NCI-H128 (cell line): Measurements from ENCODE around the gene MACROH2A1.

Source experiments
- DNase-seq: peaks from one replicate; lab custom pipeline; 2025; ENCODE audit not compliant: unreplicated experiment; lab: John Stamatoyannopoulos, UW

The MACROH2A1 gene

DNA sequence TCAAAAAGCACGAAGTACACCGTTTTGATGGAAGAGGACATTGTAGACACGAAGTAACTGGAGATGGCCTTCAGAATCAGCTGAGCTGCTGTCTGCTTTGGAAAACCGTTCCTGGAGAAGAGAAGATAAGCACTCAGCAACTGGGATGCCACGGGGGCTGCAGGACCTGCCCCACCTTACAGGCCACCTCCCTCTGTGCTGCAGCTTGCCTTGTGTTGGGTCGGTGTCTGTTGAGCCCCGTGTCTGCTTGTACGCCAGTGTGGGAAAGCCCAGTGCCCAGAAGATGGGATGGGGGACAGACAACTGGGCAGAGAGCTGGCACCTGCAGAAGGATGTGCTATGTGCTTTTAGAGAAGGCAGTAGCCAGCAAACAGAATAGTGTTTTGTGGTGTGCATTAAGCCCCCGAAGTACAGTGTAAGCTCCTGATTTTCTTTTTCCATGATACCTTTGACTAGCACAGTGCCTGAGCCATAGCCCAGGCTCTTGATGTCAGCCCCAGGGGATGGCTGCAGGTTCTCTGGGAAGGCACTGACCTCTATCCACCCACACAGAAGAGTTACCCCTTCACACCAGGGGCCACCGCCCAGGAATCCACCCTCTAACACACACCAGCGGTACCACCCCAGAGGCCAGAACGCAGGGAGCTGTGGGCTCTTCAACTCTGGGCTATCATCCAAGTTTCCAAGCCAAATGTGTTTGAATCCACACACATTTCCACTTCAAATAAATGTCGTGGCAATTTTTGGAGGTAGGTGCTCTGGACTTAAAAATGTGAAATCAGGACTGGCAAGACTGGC lies 63.8 kb downstream of the MACROH2A1 start:
- no peak for DNase-seq

DNA sequence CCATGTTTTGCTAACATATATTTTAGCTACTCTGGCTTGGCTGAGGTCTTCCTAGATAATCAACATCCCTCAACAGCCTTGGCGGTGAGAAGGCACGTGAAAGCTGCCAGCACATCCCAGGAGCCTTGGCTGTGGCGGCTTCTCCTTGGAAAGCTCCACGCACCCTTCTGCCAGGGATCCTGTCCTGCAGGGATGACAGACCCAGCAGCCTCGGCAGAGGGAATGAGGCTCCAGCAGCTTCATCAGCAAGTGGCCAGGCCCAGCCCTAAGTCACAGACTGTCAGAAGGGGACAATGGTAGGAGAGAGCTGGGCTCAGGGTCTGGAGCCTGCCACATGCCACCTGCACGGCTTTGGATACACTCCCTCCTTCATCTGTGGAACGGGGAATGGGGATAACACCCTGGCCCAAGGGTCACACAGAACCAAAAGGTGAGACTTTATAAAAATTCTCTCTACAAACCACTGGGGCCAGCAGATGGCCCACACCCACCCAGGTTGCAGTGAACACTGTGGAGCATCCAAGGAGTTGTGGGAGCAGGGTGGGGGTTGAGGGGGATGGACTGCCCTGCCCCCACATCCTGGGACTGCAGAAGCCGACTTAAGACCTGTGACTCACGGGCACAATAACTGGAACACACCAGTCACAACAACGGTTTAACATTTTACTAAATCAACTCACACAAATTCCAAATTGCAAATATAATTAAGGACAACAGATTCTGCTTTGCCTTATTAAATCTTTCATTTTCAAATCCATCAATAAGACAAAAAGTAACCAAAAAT lies 65.1 kb downstream of the MACROH2A1 start:
- DNase-seq, result no peak

DNA sequence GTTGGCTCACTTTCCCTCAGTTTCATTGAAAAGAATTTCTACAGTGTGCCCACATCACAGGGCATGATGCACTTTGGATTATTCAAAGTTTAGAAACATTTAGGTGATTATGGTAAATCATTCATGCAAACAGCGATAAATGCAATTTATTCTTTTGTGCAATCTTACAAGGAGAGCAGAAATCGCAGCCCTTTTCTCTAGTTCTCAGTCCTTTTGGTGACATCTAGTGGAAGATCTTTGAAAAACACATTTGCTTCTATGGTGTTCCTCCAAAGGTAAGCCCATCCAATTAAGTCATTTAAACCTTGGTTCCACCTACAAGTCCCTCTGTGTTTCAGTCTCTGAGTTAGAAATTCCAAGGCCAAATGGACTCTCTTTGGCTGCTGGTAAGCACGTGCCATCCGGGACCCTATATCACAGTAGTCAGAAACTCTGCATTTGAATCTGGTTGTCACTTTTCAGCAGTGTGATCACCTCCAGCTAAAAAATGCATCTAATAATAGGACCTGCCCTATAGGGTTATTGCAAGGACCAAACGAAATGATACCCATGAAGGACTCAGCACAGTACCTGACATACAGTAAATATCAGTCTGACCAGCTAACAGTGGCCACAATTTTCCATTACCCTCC lies 66.4 kb downstream of the MACROH2A1 start:
- no peak for DNase-seq

DNA sequence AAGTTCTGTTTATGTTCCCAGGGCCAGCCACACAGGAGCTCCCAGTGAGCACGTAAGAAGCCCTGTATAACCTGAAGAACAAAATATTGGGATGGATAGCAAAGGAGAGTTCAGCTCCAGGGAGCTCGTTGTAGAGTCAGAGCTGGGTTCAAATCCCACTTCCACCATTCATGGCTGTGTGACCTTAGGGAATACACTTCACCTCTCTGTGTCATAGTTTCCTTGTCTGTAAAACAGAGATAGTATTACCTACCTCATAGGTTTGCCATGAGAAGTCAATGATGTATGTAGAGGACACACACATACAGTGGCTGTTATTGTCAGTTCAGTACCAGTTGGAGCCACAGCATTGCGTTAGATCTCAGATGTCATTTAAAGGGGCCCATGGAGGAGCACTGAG lies 67.4 kb downstream of the MACROH2A1 start:
- no peak for DNase-seq

DNA sequence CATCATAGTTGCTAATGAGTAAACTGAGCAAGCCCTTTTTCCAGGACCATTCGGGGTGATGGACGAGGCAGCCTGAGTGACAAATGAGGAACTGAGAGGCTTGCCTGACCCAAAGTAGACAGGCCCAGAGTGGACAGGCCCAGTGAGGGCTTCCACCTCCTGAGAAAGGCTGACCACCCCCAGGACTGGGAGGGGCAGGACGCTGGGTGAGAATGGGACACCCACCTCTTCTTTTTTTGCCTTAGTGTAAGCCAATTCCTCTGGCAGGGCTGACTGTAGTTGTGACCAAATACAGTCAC lies 68.3 kb downstream of the MACROH2A1 start:
- no peak for DNase-seq

DNA sequence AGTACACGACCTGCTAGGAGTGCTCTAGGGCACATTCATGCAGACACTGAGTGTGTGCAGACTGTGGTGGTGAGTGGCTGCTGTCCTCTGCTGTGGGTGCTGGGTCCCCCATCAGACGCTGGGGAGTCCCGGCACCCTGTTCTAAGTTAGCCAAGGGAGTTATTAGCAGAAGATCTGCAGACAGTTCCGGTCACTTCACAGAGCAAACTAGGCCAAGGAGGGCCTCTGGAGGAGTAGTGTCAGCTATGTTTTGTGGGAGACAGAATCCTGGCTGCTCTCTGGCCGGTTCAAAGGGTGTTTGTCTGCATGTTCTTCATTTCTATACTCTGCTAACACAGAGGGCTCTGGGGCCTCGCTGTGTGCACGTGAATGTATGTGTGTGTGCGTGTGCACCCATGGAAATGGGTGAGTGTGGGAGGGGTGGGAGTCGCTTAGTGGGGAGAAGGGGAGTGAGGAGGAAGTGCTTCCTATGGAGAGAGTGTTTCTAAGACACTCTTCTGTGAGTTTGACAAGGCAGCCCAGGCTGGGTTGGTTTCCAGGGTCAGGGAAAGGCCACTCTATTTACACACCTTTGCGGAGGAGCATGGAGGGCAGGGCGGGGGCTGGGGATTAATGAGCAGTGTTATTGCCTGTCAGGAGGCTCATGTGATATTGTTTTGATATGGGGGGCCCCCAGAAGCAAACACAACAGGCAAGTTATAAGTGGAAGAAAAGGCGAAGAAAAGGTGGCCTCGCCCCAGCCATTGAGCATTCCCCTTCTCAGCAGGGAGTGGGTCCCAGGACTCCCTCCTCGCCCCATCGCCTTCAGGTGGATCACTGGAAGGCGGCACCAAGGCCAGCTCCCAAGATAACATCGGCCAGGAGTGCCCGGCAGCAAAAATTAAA lies 68.9 kb downstream of the MACROH2A1 start:
- no peak for DNase-seq

DNA sequence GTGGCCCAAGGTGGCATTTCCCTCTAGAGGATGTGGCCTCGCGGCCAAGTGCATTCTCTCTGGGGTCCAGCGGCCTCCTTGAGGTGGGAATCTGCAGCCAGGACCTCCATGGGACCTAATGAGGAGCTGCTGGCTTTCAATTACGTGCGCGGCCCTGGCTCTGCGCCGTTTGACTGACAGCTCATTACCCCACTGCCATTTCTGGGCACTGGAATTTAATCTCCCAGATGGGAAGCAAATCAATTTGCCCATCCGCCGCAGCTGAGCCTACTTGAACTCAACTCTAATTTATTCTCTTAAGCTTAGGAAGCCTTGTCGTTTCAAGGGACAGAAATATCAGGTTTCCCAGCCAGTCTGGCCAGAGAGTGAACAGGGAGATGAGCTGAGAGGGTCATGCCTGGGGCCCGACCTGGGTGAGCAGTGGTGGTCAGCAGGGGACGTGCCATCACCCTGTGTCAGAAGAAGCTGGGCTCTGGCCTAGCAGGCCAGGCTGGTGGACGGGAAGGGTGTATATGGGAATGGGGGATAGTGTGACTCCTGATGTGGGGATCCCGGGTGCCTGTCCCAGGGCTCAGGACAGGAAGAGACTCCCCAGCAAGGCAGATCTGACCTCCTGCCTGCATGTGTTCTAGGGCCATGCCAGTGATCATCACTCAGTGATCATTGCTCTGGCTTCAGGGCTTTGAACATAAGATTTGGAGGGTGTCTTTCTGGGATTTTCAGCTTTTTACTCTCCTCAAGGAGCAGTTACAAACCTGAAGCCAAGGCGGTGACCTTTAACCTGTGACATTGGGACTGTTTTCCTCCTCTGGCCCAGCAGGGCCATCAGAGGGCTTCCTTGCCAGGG lies 69.7 kb downstream of the MACROH2A1 start:
- no peak for DNase-seq

DNA sequence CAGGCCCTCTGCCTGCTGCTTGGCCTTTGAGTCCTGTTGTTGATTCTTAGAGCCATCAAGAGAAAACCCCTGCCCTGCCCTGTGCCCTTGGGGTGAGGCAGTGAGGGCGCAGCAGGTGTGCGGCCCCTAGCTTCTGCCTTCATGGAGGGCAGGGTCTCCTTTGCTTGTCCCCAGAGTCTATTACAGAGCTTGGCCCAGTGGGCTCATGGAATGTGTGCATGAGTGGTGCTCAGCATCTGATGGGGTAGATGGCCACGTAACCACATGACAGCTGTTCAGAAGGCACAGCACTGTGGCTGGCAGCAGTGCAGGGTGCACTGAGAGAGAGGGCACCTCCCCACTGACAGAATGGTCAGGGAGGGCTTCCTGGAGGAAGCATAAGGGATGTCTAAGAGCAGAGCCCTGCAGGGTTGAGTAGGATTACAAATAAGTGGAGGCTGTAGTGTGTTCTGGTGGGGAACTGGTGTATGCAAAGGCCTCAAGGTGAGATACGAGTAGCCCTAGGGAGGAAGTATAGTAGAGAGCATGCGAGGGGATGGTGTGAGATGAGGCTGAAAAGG lies 70.8 kb downstream of the MACROH2A1 start:
- DNase-seq, result no peak

DNA sequence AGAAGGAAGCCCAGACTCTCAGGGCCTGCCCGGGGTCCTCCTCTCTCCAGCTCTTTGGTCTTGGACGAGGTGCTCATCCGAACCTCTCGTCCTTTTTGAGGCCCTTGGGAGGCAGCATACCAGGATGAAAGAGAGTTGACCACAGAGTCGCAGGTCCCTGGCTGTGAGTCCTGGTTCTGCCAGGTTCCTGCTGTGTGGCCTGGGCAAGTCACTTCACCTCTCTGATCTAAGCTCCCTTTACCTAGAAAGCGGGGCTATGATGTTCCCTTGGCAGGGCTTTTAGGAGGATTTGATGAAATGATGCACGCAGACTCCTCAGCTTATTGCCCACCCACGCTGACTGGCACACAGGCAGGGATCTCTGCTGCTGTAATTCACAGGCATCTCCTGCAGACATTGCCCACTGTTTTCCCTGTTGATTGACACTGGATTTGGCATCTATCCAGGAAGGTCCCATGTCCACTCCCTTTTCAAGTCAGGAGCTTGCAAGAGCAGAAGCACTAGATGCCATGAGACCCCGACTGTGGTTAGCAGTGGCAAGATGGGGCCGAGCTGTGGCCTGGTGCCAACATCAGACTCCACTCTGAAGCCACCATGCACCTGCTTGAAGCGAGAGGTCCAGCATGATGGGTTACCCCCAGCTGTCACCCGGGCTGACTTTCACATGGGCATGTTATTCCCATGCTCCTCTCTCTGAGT lies 71.5 kb downstream of the MACROH2A1 start:
- no peak for DNase-seq

DNA sequence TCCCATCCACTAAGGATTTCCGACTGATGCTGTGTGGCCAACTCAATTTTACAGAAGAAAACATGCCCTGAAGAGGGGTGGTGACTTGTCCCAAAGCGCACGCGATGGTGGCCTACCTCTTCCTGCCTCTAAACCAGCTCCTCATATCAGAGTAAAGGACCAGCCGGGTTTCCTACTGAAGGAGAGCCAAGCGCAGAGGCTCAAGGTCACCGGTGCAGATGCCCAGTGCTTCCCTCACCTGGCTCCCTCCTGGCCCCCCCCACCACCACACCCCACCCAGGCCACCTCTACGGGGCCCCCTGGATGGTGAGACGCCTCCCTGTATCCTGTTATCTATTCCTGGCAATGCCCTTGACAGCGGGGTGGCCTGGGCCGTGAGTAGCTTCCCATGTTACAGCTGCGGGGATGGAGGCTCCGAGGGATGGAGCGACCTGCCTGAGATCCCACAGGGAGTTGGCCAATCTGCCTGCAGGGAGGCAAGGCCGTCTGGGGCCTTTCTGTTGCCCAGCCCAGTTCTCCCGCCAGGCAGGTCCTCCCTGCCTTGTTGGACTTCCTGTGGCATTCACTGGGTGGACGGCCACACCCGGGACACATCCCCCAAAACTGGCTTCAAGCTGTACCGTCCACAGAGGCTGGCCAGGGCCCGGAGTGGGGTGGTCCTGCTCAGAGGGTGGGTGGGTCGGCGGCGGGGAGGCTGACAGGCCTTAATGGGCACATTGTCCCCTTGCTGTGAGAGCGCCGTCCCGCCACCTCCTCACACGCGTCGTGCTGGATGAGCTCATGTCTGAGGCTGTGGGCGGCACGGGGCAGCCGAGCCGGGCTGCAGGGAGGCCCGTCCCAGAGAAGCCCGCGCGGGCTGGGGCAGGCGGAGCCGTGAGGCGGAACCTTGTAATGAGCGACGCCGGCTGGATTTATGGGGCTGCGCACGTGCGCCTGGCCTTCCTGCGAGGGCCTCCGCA lies 72.5 kb downstream of the MACROH2A1 start:
- DNase-seq, result no peak

DNA sequence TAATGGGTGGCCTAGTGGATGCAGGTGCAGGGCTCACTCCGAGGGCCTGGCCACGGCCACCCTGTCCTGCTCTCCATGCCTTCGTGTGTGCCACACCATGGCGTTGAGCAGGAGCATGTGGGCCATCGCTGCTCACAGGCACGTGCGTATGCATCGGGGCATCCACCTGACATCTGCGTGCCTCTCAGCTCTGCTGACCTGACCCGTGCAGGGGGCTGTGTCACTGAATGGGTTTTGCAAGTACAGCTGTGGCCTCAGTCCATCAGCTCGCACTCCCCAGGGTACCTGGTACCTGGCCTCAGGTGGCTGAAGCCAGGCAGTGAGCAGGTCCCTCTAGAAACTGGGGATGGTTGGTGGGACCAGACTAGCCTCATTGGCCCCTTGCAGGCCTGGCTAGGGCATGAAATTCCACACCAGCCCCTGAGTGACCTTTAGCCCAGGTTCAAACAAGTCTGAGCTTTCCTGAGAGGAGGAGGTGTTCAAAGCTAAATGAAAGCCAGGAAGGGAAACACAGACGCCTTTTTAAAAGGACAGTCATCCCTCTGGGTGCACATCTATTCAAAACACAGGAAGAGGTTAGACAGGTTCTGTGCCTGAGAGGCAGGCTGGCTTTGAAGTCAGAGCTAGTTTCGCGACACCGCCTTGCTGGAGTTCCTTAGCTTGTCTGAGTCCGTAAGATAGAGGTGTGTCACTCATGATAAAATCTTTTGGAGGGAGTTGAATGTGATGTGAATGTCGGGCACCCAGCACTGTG lies 74.0 kb downstream of the MACROH2A1 start:
- DNase-seq, result no peak

DNA sequence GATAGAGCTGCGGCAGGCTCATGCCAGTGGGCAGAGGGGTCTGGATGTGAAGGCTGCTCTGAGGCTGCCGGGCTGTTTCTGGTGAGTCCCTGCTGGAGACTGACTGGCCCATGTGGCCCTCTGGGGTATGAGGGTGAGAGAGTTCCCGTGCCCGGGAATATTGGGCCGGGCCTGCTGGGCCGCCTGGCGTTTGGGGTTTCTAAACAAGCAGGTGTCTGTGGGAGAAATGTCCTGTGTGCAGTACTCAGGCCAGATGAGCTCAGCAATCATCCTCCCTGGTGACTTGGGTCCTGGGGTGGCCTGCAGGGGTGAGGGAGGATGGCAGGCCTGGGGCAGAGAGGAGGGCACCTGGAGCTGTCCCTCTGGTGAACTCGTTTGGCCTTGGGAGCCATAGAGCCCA lies 74.9 kb downstream of the MACROH2A1 start:
- no peak for DNase-seq

DNA sequence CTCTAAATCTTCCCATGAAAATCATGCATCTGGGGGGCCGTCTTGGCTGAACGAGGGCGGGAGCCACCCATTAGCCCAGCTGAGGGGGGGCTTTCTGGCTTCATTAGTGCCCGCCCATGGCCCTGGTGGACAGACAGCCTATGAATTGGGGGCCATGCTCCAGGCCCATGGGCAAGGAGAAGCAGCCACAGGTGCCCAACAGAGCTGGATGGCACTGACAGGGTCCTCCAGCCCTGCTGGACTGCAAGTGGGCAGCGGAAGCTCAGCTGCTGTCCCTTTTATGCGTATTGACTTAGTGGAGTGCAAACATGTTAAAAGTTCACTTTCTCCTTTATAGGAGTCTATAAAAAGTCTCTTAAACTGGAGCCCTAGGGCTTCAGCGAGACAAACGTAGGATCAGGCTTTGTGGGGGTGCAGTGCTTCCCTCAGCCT lies 75.3 kb downstream of the MACROH2A1 start:
- no peak for DNase-seq

DNA sequence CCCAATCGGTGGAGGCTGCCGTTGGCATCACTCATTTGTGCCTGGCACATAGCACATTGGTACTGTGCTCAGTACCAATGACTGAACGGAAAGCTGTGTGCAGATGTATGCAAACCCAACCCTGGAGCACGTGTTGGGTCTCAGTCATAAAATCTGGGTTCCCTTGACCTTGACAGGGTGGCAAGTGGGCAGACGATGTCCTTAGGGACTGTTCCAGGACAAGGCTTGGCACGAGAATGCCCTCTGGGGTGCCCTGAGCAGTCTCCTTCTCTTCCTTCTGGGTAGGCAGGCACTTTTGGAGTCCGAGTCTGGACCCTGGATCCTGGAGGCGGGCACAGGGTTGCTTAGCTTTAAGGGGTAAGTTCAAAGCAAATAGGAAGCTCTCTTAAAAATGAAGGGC lies 75.8 kb downstream of the MACROH2A1 start:
- no peak for DNase-seq

DNA sequence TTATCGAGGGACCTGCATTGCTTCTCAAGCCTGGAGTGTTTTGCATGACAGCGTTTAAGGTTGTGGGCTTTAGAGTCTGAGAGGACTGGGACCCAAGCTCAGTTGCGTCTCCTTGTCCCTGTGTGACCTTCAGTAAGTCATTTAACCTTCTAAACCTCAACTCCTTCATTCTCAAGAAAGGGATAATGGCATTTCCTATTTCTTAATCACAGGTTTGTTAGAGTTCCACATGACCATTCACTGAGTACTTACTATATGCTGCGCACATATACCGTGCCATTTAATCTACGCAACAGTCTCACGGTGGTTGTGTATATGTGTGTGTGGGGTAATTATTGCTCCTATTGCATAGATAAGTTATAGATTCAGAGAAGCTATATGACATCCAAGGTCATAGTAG lies 76.3 kb downstream of the MACROH2A1 start:
- DNase-seq, result no peak

DNA sequence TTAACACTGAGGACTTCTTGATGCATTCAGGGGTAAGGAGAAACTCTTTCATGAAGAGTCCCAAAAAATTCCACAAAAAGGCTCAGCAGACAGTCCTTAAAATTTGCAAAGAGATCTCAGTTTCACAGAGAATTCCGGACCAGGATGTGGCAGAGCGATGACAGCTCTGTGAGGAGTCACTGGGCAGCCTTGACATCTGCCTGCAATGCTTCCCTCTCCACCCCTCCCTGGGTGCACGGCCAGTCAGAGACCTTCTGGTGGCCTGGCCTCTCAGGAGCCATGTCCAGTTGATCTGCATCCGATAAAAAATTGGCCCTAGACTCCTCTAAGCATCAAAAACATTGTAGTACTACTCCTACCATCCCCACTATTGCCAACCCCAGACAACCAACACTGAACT lies 76.8 kb downstream of the MACROH2A1 start:
- no peak for DNase-seq

DNA sequence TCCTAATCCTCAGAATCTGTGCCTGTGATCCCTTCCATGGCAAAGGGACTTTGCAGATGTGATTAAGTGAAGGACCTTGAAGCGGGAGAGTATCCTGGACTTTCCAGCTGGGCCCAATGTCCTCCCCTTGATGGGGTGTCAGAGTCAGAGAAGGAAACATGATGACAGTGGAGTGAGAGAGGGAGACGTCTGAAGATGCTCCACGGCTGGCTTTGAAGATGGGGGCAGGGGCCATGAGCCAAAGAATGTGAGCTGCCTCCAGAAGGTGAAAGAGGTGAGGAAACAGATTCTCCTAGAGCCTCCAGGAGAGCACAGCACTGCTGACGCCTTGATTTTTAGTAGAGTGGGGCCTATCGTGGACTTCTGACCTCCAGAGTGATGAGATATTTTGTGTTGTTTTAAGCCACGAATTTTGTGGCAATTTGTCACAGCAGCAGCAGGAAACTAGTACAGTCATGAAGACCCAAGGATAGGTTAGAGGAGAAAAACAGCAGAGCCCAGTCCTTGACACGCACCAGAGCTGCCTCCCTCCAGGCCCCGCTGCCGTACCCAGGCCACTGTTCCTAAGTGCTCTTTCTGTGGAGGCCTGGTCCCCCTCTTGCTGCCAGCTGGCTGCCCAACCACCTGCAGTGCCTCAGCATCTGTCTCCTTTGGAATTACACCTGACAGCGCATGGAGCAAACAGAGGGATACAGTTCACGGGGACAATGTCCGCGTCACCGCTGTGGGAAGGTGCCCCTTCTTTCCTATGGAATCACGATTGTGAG lies 78.1 kb downstream of the MACROH2A1 start:
- no peak for DNase-seq
